Breast epithelium (tissue), 3 donors: Measurements from ENCODE around the gene SDC1.

ENCODE experiments used
- CTCF ChIP-seq, 3 donors: fragments of 450-650 bp; IDR thresholded peaks; one replicate each; pipeline ENCODE4 v1.5.1; 2016 to 2017; ENCODE audit warnings: antibody characterized with exemption in 3 of 3, mild to moderate bottlenecking in 3 of 3, moderate library complexity in 3 of 3
- POLR2A ChIP-seq: fragments of 450-650 bp; IDR thresholded peaks from one replicate; pipeline ENCODE4 v1.6.1; 2016; ENCODE audit warnings: antibody characterized with exemption, mild to moderate bottlenecking, moderate library complexity
- POLR2AphosphoS5 ChIP-seq, 3 donors: sonication (generic); formaldehyde crosslinking; IDR thresholded peaks; one replicate each; pipeline ENCODE4 v1.6.1; 2017; ENCODE audit warnings: antibody characterized with exemption in 3 of 3

- TF ChIP-seq CTCF (IDR thresholded peaks at IDR 0.05) = no peak
- TF ChIP-seq POLR2AphosphoS5 (IDR thresholded peaks at IDR 0.05) = no peak
- TF ChIP-seq POLR2A = no peak
These were observed 50.5 kb downstream of the SDC1 start for GRCh38 chr2:20174410-20174809.
